Measurements from ENCODE around the gene SMAP1.

Gene SMAP1

GRCh38 chr6:70633870-70634269 is 33.8 kb upstream of the SMAP1 start:
- no peak overlapping the region for H3K4me3 ChIP-seq (ENCODE audit: low read depth, low read length)
- no peak for TF ChIP-seq CTCF (IDR thresholded peaks at IDR 0.05; ENCODE audit: control insufficient read depth, extremely low read depth, insufficient read depth)
- no peak for DNase-seq (ENCODE audit: low read depth)

- H3K4me3 ChIP-seq (ENCODE audit: low read depth, low read length) = no peak overlapping the region
- no peak for TF ChIP-seq CTCF (IDR thresholded peaks at IDR 0.05; ENCODE audit: control insufficient read depth, extremely low read depth, insufficient read depth)
- DNase-seq (ENCODE audit: low read depth) = no peak
Measured at GRCh38 chr6:70636596-70636995, 31.1 kb upstream of the SMAP1 start.

- TF ChIP-seq CTCF (IDR thresholded peaks at IDR 0.05; ENCODE audit: control insufficient read depth, extremely low read depth, insufficient read depth) = no peak
- DNase-seq (ENCODE audit: low read depth) = no peak
- no peak overlapping the region for H3K4me3 ChIP-seq (ENCODE audit: low read depth, low read length)
Measured at GRCh38 chr6:70638468-70638867, 29.2 kb upstream of the SMAP1 start.

GRCh38 chr6:70651326-70651905 is 16.3 kb upstream of the SMAP1 start:
- no peak overlapping the region for H3K4me3 ChIP-seq (ENCODE audit: low read depth, low read length)
- TF ChIP-seq CTCF (IDR thresholded peaks at IDR 0.05; ENCODE audit: control insufficient read depth, extremely low read depth, insufficient read depth) = no peak
- DNase-seq (ENCODE audit: low read depth) = no peak

GRCh38 chr6:70652216-70652615 is 15.5 kb upstream of the SMAP1 start:
- DNase-seq (ENCODE audit: low read depth) = no peak
- H3K4me3 ChIP-seq (ENCODE audit: low read depth, low read length) = no peak overlapping the region
- no peak for TF ChIP-seq CTCF (IDR thresholded peaks at IDR 0.05; ENCODE audit: control insufficient read depth, extremely low read depth, insufficient read depth)

- H3K4me3 ChIP-seq (ENCODE audit: low read depth, low read length) = no peak overlapping the region
- no peak for DNase-seq (ENCODE audit: low read depth)
- no peak for TF ChIP-seq CTCF (IDR thresholded peaks at IDR 0.05; ENCODE audit: control insufficient read depth, extremely low read depth, insufficient read depth)
Measured at GRCh38 chr6:70657706-70658105, 10.0 kb upstream of the SMAP1 start.

GRCh38 chr6:70663881-70664466 is 3.7 kb upstream of the SMAP1 start:
- DNase-seq (ENCODE audit: low read depth) = no peak
- H3K4me3 ChIP-seq (ENCODE audit: low read depth, low read length) = no peak overlapping the region
- no peak for TF ChIP-seq CTCF (IDR thresholded peaks at IDR 0.05; ENCODE audit: control insufficient read depth, extremely low read depth, insufficient read depth)
